ENCODE results near the gene GFI1B.

- TF ChIP-seq CTCF (IDR thresholded peaks at IDR 0.05) (no peak), POLR2A (IDR thresholded peaks at IDR 0.05) (no peak), EP300 (IDR thresholded peaks at IDR 0.05) (no peak)
Measured at GRCh38 chr9:132943651-132944293, 34.7 kb upstream of the GFI1B start.
